Measurements from ENCODE around the gene RNU6-9.

Gene RNU6-9

DNA sequence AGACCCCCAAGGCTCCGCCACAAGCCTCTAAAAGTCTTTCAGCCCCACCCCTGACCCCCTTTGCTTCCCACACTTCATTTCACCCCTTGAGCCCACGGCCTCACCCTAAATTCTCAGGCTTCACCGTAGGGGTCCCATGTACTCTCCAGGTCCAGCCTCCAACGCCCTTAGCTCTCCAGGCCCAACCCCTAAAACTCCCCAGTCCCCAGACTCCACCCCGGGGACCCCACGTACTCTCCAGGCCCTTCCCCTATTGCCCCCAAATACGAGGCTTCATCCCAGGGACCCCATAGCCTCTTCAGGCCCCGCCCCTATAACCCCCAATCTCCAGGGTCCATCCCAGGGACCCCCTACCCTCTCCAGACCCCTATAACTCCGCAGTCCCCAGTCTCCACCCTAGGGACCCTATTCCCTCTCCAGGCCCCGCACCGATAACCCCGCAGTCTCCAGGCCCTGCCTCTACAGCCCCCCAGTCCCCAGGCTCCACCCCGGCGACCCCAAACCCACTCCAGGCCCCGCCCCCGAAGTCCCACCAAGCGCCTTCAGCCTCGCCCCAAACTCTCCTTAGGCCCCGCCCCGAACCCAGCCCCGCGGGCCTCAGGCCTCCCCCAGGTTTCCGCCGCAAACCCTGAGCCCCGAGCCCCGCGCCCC lies 916 bp upstream of the RNU6-9 start (continued):
- peak; percentile 60 for TF ChIP-seq ZNF335 (tag by site-specific recombination; conservative IDR thresholded peaks at IDR 0.05)
- no peak for TF ChIP-seq ZNF544 (tag by site-specific recombination; IDR thresholded peaks at IDR 0.05)
- TF ChIP-seq ZNF660 (tag by site-specific recombination; IDR thresholded peaks at IDR 0.05): no peak
- TF ChIP-seq, protein P1, sequence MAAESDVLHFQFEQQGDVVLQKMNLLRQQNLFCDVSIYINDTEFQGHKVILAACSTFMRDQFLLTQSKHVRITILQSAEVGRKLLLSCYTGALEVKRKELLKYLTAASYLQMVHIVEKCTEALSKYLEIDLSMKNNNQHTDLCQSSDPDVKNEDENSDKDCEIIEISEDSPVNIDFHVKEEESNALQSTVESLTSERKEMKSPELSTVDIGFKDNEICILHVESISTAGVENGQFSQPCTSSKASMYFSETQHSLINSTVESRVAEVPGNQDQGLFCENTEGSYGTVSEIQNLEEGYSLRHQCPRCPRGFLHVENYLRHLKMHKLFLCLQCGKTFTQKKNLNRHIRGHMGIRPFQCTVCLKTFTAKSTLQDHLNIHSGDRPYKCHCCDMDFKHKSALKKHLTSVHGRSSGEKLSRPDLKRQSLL (tag by site-specific recombination; IDR thresholded peaks at IDR 0.05): no peak
- 0 out of 2 replicates have a peak, but pooled peaks have one; percentile 14 for TF ChIP-seq ZBTB7A (tag by site-specific recombination; IDR thresholded peaks at IDR 0.05; ENCODE audit: low read depth)
- TF ChIP-seq, protein P2, sequence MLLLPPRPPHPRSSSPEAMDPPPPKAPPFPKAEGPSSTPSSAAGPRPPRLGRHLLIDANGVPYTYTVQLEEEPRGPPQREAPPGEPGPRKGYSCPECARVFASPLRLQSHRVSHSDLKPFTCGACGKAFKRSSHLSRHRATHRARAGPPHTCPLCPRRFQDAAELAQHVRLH (tag by site-specific recombination; IDR thresholded peaks at IDR 0.05): no peak

DNA sequence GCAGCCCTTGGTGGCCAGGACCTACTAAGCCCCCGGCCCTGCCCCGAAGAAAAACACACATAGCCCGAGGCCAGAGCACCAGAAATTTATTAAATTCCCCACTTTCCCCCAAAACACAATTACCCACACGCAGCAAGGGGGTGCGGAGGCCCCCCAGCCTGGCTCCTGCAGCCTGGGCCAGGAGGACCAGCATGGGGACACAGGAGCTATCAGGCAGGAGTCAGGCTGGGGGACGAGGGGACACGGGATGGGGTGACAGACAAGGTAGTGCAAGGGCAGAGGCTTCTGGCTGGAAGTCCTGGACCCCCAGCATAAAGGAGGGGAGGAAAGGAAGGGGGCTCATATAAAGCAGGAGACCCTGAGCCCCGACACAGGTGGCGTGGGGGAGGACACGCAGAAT lies 3.1 kb downstream of the RNU6-9 start:
- Histone ChIP-seq H3K9me3 (ENCODE audit: control insufficient read depth, insufficient read depth, low read depth, low read length) (no peaks in the 10 kb centered on the region), H3K4me1 (ENCODE audit: control insufficient read depth, insufficient read depth, low read length) (no peaks in the 10 kb centered on the region), H3K36me3 (ENCODE audit: control insufficient read depth in 2 of 2, insufficient read depth in 1 of 2, low read length in 2 of 2) (peaks cover 0 to 15% of the 10 kb centered on the region in 2 experiments; a peak in 1 of 3 replicates), H3K27ac (ENCODE audit: extremely low read depth, low read depth, low read length) (no peak overlapping the region), H3K4me3 (ENCODE audit: low read depth, low read length) (no peak overlapping the region)
- ChIA-PET POLR2A (no interaction called here), CTCF (no interaction called here)
- no peak for TF ChIP-seq ZFP41 (tag by site-specific recombination; IDR thresholded peaks at IDR 0.05; ENCODE audit: borderline replicate concordance)
- no peak for TF ChIP-seq ZBTB20 (tag by site-specific recombination; IDR thresholded peaks at IDR 0.05)
- no peak for TF ChIP-seq ZNF624 (tag by site-specific recombination; IDR thresholded peaks at IDR 0.05)
- TF ChIP-seq, protein P3, sequence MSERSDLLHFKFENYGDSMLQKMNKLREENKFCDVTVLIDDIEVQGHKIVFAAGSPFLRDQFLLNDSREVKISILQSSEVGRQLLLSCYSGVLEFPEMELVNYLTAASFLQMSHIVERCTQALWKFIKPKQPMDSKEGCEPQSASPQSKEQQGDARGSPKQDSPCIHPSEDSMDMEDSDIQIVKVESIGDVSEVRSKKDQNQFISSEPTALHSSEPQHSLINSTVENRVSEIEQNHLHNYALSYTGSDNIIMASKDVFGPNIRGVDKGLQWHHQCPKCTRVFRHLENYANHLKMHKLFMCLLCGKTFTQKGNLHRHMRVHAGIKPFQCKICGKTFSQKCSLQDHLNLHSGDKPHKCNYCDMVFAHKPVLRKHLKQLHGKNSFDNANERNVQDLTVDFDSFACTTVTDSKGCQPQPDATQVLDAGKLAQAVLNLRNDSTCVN (tag by site-specific recombination; optimal IDR thresholded peaks at IDR 0.05): no peak
- TF ChIP-seq, protein P2 (tag by site-specific recombination; IDR thresholded peaks at IDR 0.05): no peak
- no peak for TF ChIP-seq ZNF701 (tag by site-specific recombination; IDR thresholded peaks at IDR 0.05)
- TF ChIP-seq, protein P1 (tag by site-specific recombination; IDR thresholded peaks at IDR 0.05): no peak
- no peak for TF ChIP-seq GLI2 (tag by site-specific recombination; IDR thresholded peaks at IDR 0.05; ENCODE audit: borderline replicate concordance, low read depth)
- TF ChIP-seq ZBTB21 (tag by site-specific recombination; IDR thresholded peaks at IDR 0.05): no peak
- no peak for TF ChIP-seq FEZF1 (tag by site-specific recombination; IDR thresholded peaks at IDR 0.05)
- TF ChIP-seq ZNF791 (tag by site-specific recombination; IDR thresholded peaks at IDR 0.05): no peak
- no peak for TF ChIP-seq ZFP3 (tag by site-specific recombination; IDR thresholded peaks at IDR 0.05; ENCODE audit: low read depth)
- TF ChIP-seq ZNF776 (tag by site-specific recombination; IDR thresholded peaks at IDR 0.05; ENCODE audit: borderline replicate concordance): no peak
- no peak for TF ChIP-seq ZNF558 (tag by site-specific recombination; IDR thresholded peaks at IDR 0.05)
- TF ChIP-seq ZNF707 (tag by site-specific recombination; IDR thresholded peaks at IDR 0.05): no peak
- TF ChIP-seq ZBTB1 (tag by site-specific recombination; IDR thresholded peaks at IDR 0.05): no peak
- no peak for TF ChIP-seq ZBTB7A (tag by site-specific recombination; IDR thresholded peaks at IDR 0.05; ENCODE audit: low read depth)
- no peak for TF ChIP-seq PRDM1 (tag by site-specific recombination; IDR thresholded peaks at IDR 0.05)
